ENCODE results near the gene PPP1R3G.
A peak's percentile ranks its signal among the peaks of the same experiment; 100 is the strongest.

PPP1R3G gene

DNA sequence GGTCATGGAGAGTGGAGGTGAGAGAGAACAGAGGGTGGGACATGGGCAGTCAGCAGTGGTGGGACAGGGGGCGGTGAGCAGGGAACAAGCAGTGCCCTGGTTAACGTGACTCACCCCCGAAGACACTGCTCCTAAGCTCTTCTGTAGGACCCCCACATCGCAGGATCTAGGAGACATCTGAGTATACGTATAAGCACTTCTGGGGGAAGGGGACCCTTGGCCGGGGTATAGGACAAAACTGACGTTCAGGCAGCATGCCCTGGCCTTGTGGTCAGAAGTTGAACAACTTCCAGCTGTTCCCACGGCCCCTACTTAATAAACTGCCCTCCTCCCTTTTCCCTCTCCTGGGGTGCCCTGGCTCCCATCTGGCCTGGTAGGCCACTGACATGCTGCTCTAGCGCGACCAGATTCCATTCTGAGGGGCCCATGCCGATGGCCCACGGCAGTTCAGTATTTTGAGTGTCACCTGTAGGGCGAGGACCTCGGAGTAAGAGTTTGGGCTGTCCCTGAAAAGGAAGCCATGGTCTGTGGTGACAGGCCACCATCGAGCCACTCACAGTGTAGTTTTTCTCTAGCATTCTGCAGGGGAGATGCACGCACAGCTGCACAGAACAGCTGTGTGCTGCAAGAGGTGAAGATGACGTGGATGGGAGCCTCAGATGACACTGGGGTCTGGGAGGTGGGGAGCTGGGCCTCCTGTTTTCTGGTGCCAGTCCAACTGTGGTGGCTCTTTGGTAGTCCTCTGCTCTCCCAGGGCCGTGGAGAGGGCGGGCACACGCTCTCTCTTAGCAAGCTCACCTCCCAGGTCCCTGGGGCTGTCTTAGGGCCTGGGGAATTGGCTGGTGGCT lies 38.4 kb downstream of the PPP1R3G start:
- no peak overlapping the region for H3K27ac Mint-ChIP-seq

GRCh38 chr6:5124526-5124925 lies 39.4 kb downstream of the PPP1R3G start:
- Mint-ChIP-seq H3K4me3 (no peak overlapping the region), H3K4me1 (ENCODE audit: low read depth) (no peaks in the 10 kb centered on the region), H3K27me3 (ENCODE audit: low read depth) (no peaks in the 10 kb centered on the region), H3K9me3 (no peaks in the 10 kb centered on the region), H3K27ac (no peak overlapping the region), H3K36me3 (ENCODE audit: low read depth) (no peaks in the 10 kb centered on the region)
- DNase-seq (ENCODE audit: low spot score), result no peak

More for the DNA sequence above, 38.4 kb downstream of the PPP1R3G start:
- DNase-seq (ENCODE audit: low spot score), result no peak
- Mint-ChIP-seq H3K9me3 (no peaks in the 10 kb centered on the region), H3K36me3 (ENCODE audit: low read depth) (no peaks in the 10 kb centered on the region), H3K4me3 (no peak overlapping the region), H3K27me3 (ENCODE audit: low read depth) (no peaks in the 10 kb centered on the region), H3K4me1 (ENCODE audit: low read depth) (no peaks in the 10 kb centered on the region)

DNA sequence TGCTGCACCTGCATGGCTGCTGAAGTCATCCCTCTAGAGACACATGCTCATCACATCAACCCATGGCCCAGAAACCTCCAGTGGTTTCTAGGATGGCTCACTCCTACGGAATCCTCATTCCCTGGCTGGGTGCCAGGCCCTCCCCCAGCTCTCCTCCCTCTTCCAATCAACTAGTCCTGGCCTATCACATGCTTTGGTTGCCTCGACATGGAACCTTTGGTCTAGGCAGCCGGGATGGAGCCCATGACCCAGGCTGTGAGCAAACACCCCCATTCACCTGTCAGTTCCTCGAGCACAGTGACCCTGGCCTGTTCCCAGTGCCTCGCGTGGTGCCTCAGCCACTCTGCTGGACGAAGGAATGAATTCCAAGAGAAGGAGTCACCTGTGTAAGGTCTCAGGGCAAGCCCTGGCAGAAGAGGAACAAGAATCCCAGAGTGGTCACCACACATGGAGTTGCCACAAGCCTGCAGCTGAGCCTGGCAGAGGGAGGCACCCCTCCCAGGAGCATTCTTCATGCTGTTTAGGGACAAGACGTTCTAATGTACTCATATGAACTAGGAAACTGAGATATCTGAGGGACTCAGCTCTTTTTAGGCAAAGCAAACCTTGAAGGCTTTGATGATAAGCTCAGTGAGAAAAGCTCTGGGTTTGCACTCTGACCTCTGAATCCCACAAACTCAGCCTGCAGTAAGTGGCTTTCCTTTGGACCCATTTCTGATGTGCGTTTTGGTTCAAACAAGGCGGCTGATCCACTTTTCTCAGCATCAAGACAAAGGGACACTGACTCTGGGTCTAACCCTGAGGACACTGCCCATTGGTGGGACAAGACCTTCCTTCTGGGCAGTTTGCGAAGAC lies 40.2 kb downstream of the PPP1R3G start:
- DNase-seq (ENCODE audit: low spot score), result no peak
- H3K27me3 Mint-ChIP-seq (ENCODE audit: low read depth), result no peaks in the 10 kb centered on the region
- no peak overlapping the region for H3K4me3 Mint-ChIP-seq
- no peaks in the 10 kb centered on the region for H3K9me3 Mint-ChIP-seq
- H3K4me1 Mint-ChIP-seq (ENCODE audit: low read depth), result no peaks in the 10 kb centered on the region
- no peak overlapping the region for H3K27ac Mint-ChIP-seq
- no peaks in the 10 kb centered on the region for H3K36me3 Mint-ChIP-seq (ENCODE audit: low read depth)

- H3K36me3 Mint-ChIP-seq (ENCODE audit: low read depth), result no peaks in the 10 kb centered on the region
- no peak overlapping the region for H3K4me3 Mint-ChIP-seq
- DNase-seq (ENCODE audit: low spot score), result no peak
- no peaks in the 10 kb centered on the region for H3K27me3 Mint-ChIP-seq (ENCODE audit: low read depth)
- H3K4me1 Mint-ChIP-seq (ENCODE audit: low read depth), result no peaks in the 10 kb centered on the region
- no peaks in the 10 kb centered on the region for H3K9me3 Mint-ChIP-seq
- H3K27ac Mint-ChIP-seq, result no peak overlapping the region
Measured at GRCh38 chr6:5126214-5126613, 41.1 kb downstream of the PPP1R3G start.

DNA sequence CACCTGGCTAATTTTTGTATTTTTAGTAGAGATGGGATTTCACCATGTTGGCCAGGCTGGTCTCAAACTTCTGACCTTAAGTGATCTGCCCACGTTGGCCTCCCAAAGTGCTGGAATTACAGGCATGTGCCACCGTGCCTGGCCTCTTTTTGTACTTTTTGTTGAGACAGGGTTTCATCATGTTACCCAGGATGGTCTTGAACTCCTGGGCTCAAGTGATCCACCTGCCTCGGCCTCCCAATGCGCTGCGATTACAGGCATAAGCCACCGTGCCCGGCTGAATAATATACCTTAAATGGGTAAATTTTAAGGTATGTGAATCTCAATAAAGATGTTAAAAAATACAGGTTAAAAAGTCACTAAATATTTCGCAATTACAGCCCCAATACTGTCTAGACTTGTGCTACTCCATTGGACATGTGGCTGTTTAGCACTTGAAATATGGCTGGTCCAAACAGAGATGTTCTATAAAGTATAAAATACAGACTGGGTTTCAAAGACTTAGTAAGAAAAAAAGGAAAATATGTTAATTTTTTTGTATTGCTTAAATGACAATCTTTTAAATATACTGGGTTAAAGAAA lies 42.1 kb downstream of the PPP1R3G start:
- Mint-ChIP-seq H3K4me1 (ENCODE audit: low read depth) (no peaks in the 10 kb centered on the region), H3K9me3 (no peaks in the 10 kb centered on the region), H3K27me3 (ENCODE audit: low read depth) (no peaks in the 10 kb centered on the region), H3K4me3 (no peak overlapping the region), H3K36me3 (ENCODE audit: low read depth) (no peaks in the 10 kb centered on the region), H3K27ac (no peak overlapping the region)
- DNase-seq (ENCODE audit: low spot score), result no peak

DNA sequence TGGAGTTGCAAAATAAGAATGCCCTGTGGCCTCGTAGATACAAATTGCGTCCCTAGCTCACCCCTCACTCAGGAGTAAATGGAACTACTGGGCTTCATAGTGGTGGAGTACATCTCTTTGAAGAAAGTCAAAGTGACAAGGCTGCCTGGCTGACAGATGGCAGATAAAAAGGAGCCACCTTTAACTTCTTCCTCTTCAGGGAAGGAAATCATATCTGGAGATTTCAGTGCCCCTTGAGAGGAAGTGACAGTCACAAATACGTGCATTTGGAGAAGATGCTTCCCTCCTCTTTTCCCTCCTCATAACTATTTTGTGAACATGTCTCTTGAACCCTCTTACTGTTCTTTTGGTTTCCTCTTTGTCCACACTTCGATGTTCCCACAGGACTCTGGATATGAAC lies 43.2 kb downstream of the PPP1R3G start:
- DNase-seq (ENCODE audit: low spot score), result no peak
- Mint-ChIP-seq H3K27me3 (ENCODE audit: low read depth) (no peaks in the 10 kb centered on the region), H3K4me1 (ENCODE audit: low read depth) (no peaks in the 10 kb centered on the region)

GRCh38 chr6:5130135-5130866 lies 45.2 kb downstream of the PPP1R3G start:
- Mint-ChIP-seq H3K27me3 (ENCODE audit: low read depth) (no peaks in the 10 kb centered on the region), H3K9me3 (no peaks in the 10 kb centered on the region), H3K36me3 (ENCODE audit: low read depth) (no peaks in the 10 kb centered on the region), H3K27ac (no peak overlapping the region), H3K4me3 (no peak overlapping the region), H3K4me1 (ENCODE audit: low read depth) (no peaks in the 10 kb centered on the region)
- no peak for DNase-seq (ENCODE audit: low spot score)

More for the DNA sequence above, 43.2 kb downstream of the PPP1R3G start:
- no peaks in the 10 kb centered on the region for H3K36me3 Mint-ChIP-seq (ENCODE audit: low read depth)
- H3K9me3 Mint-ChIP-seq, result no peaks in the 10 kb centered on the region
- H3K4me3 Mint-ChIP-seq, result no peak overlapping the region
- H3K27ac Mint-ChIP-seq, result no peak overlapping the region

DNA sequence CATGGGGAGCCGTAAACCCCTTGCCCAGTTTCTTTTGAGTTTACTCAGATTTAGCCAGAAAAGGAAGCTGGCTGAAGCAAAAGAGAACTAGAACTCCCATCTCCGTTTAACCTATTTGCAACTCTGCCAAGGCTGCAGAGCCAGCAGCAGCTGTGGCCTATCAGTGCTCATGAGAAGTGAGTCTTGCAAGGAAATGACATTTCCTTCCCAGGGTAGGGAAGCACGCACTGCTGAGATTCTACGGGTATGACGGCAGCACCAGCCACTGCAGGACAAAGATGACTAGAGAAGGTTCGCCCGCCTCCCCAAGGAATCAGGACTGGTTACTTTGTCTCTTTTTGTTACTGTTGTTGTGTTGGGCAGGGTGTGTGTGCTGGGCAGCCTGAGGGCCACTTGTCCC lies 47.6 kb downstream of the PPP1R3G start:
- Mint-ChIP-seq H3K9me3 (no peaks in the 10 kb centered on the region), H3K4me1 (ENCODE audit: low read depth) (no peaks in the 10 kb centered on the region), H3K36me3 (ENCODE audit: low read depth) (no peaks in the 10 kb centered on the region), H3K27me3 (ENCODE audit: low read depth) (no peaks in the 10 kb centered on the region), H3K4me3 (no peak overlapping the region), H3K27ac (no peak overlapping the region)
- no peak for DNase-seq (ENCODE audit: low spot score)

DNA sequence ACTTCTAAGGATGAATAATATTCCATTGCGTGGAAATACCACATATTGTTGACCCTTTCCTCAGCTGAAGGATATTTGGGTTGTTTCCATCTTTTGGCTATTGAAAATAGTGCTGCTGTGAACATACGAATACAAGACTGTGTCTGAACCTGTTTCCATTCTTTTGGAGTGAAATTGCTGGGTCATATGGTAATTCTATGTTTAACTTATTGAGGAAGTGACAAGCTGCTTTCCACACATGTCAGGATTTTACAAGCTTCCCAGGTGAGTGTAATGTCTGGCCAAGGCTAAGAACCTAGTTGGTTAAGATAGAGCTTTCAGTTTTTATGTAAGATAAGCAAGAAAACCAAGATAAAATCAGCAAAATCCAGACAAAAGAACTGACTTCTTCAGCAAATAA lies 48.8 kb downstream of the PPP1R3G start:
- H3K36me3 Mint-ChIP-seq (ENCODE audit: low read depth), result no peaks in the 10 kb centered on the region
- H3K4me1 Mint-ChIP-seq (ENCODE audit: low read depth), result no peaks in the 10 kb centered on the region
- DNase-seq (ENCODE audit: low spot score), result no peak
- H3K27me3 Mint-ChIP-seq (ENCODE audit: low read depth), result no peaks in the 10 kb centered on the region
- no peak overlapping the region for H3K27ac Mint-ChIP-seq
- H3K9me3 Mint-ChIP-seq, result no peaks in the 10 kb centered on the region
- H3K4me3 Mint-ChIP-seq, result no peak overlapping the region

GRCh38 chr6:5135788-5136376 lies 50.7 kb downstream of the PPP1R3G start:
- DNase-seq (ENCODE audit: low spot score), result peak; percentile 15
- Mint-ChIP-seq H3K4me1 (ENCODE audit: low read depth) (no peaks in the 10 kb centered on the region), H3K27ac (no peak overlapping the region), H3K9me3 (no peaks in the 10 kb centered on the region), H3K4me3 (no peak overlapping the region), H3K27me3 (ENCODE audit: low read depth) (no peaks in the 10 kb centered on the region), H3K36me3 (ENCODE audit: low read depth) (no peaks in the 10 kb centered on the region)

- no peaks in the 10 kb centered on the region for H3K27me3 Mint-ChIP-seq (ENCODE audit: low read depth)
- no peaks in the 10 kb centered on the region for H3K9me3 Mint-ChIP-seq
- DNase-seq (ENCODE audit: low spot score), result no peak
- no peak overlapping the region for H3K4me3 Mint-ChIP-seq
- no peak overlapping the region for H3K27ac Mint-ChIP-seq
- H3K36me3 Mint-ChIP-seq (ENCODE audit: low read depth), result no peaks in the 10 kb centered on the region
- no peaks in the 10 kb centered on the region for H3K4me1 Mint-ChIP-seq (ENCODE audit: low read depth)
Measured at GRCh38 chr6:5136851-5137250, 51.7 kb downstream of the PPP1R3G start.
